OCI-LY1 (cell line): ENCODE data around the gene TMEM9.

Experiments used
- H2AFZ ChIP-seq: fragments of 200-600 bp; sonication (generic), shearing (Covaris generic); 2 replicates; pipeline ENCODE4 v1.6.0; 2014; ENCODE audit warnings: antibody characterized with exemption, mild to moderate bottlenecking, low read length
- H3F3A ChIP-seq: fragments of 200-600 bp; sonication (generic), shearing (Covaris generic); 2 replicates; pipeline ENCODE4 v1.6.0; 2014; ENCODE audit warnings: mild to moderate bottlenecking, antibody characterized with exemption, low read length, moderate library complexity; ENCODE audit not compliant: insufficient read depth
- H3K27ac ChIP-seq: fragments of 200-600 bp; sonication (generic); 2 replicates; pipeline ENCODE4 v1.5.1; 2014; ENCODE audit warnings: low read length, mixed run types, mild to moderate bottlenecking, low read depth; ENCODE audit not compliant: poor library complexity, severe bottlenecking
- H3K27me3 ChIP-seq: fragments of 200-600 bp; sonication (generic); 2 replicates; pipeline ENCODE4 v1.6.0; 2014; ENCODE audit warnings: antibody characterized with exemption, mild to moderate bottlenecking, low read length, moderate library complexity; ENCODE audit not compliant: insufficient read depth
- H3K36me3 ChIP-seq: fragments of 200-600 bp; sonication (generic); 2 replicates; pipeline ENCODE4 v1.6.1; 2014; ENCODE audit warnings: mild to moderate bottlenecking, antibody characterized with exemption, low read length, moderate library complexity, mixed read lengths; ENCODE audit not compliant: insufficient read depth
- H3K4me1 ChIP-seq: fragments of 200-600 bp; sonication (generic); 2 replicates; pipeline ENCODE4 v1.5.1; 2014; ENCODE audit warnings: mild to moderate bottlenecking, low read length, moderate library complexity; ENCODE audit not compliant: insufficient read depth, severe bottlenecking
- H3K4me2 ChIP-seq: fragments of 200-600 bp; sonication (generic), shearing (Covaris generic); 2 replicates; pipeline ENCODE4 v1.6.1; 2014; ENCODE audit warnings: low read length
- H3K4me3 ChIP-seq: fragments of 200-600 bp; sonication (generic); 2 replicates; pipeline ENCODE4 v1.5.1; 2014; ENCODE audit warnings: low read length, low read depth, mild to moderate bottlenecking, mixed read lengths; ENCODE audit not compliant: poor library complexity, severe bottlenecking
- H3K79me2 ChIP-seq: fragments of 200-600 bp; shearing (Covaris generic); 2 replicates; pipeline ENCODE4 v1.6.1; 2016; ENCODE audit warnings: mixed run types, low read length, mixed read lengths; ENCODE audit not compliant: insufficient read depth
- H3K9ac ChIP-seq: fragments of 200-600 bp; sonication (generic), shearing (Covaris generic); 2 replicates; pipeline ENCODE4 v1.6.1; 2014; ENCODE audit warnings: mild to moderate bottlenecking, low read length, mixed read lengths
- H3K9me2 ChIP-seq: fragments of 200-600 bp; sonication (generic), shearing (Covaris generic); 2 replicates; pipeline ENCODE4 v1.6.1; 2014; ENCODE audit warnings: low read depth, mild to moderate bottlenecking, low read length, mixed read lengths
- H3K9me3 ChIP-seq: fragments of 200-600 bp; shearing (Covaris generic); 2 replicates; pipeline ENCODE4 v1.6.1; 2014; ENCODE audit warnings: low read length, mixed read lengths
- H4K20me1 ChIP-seq: fragments of 200-600 bp; sonication (generic), shearing (Covaris generic); 2 replicates; pipeline ENCODE4 v1.6.0; 2016; ENCODE audit warnings: mild to moderate bottlenecking, low read length; ENCODE audit not compliant: insufficient read depth
- CTCF ChIP-seq: fragments of 200-600 bp; sonication (generic), shearing (Covaris generic); IDR thresholded peaks from 2 replicates; pipeline ENCODE4 v1.5.1; 2017; ENCODE audit warnings: mild to moderate bottlenecking, antibody characterized with exemption, low read length, moderate library complexity, mixed read lengths
- EZH2 ChIP-seq: fragments of 200-600 bp; sonication (generic), shearing (Covaris generic); IDR thresholded peaks from 2 replicates; pipeline ENCODE4 v1.8.0; 2017; ENCODE audit warnings: borderline replicate concordance, mixed run types, mild to moderate bottlenecking, antibody characterized with exemption, low read length, moderate library complexity, mixed read lengths

The TMEM9 gene

GRCh38 chr1:201137579-201138310 lies 16.5 kb downstream of the TMEM9 start:
- H3K27me3 ChIP-seq, result no peaks in the 10 kb centered on the region
- no peak overlapping the region for H3K9ac ChIP-seq
- H3K36me3 ChIP-seq, result peaks cover 12% of the 10 kb centered on the region
- TF ChIP-seq CTCF (no peak), EZH2 (no peak)
- H3K4me2 ChIP-seq, result no peak overlapping the region
- no peak overlapping the region for H3K4me3 ChIP-seq
- no peaks in the 10 kb centered on the region for H4K20me1 ChIP-seq
- no peaks in the 10 kb centered on the region for H3K4me1 ChIP-seq
- no peak overlapping the region for H2AFZ ChIP-seq
- H3K79me2 ChIP-seq, result no peaks in the 10 kb centered on the region
- no peaks in the 10 kb centered on the region for H3K9me3 ChIP-seq
- H3K9me2 ChIP-seq, result no peaks in the 10 kb centered on the region
- H3K27ac ChIP-seq, result no peak overlapping the region
- H3F3A ChIP-seq, result no peaks in the 10 kb centered on the region

GRCh38 chr1:201137024-201137392 lies 17.3 kb downstream of the TMEM9 start:
- Histone ChIP-seq H3K4me1 (no peaks in the 10 kb centered on the region), H3K4me2 (no peak overlapping the region), H3K36me3 (peaks cover 10% of the 10 kb centered on the region)

GRCh38 chr1:201136355-201137023 lies 17.8 kb downstream of the TMEM9 start:
- no peaks in the 10 kb centered on the region for H3K9me3 ChIP-seq
- no peak overlapping the region for H2AFZ ChIP-seq
- TF ChIP-seq EZH2, result no peak
- TF ChIP-seq CTCF, result no peak
- peaks cover 8% of the 10 kb centered on the region for H3K36me3 ChIP-seq
- H3K27me3 ChIP-seq, result no peaks in the 10 kb centered on the region
- no peak overlapping the region for H3K9ac ChIP-seq
- no peak overlapping the region for H3K27ac ChIP-seq
- no peak overlapping the region for H3K4me3 ChIP-seq
- no peaks in the 10 kb centered on the region for H3K9me2 ChIP-seq
- no peaks in the 10 kb centered on the region for H3K4me1 ChIP-seq
- no peaks in the 10 kb centered on the region for H3F3A ChIP-seq
- no peaks in the 10 kb centered on the region for H3K79me2 ChIP-seq
- no peak overlapping the region for H3K4me2 ChIP-seq
- no peaks in the 10 kb centered on the region for H4K20me1 ChIP-seq

More at GRCh38 chr1:201137024-201137392, 17.3 kb downstream of the TMEM9 start:
- H3K9ac ChIP-seq, result no peak overlapping the region
- no peak for TF ChIP-seq EZH2
- TF ChIP-seq CTCF, result no peak
- no peaks in the 10 kb centered on the region for H3K79me2 ChIP-seq
- no peaks in the 10 kb centered on the region for H3K27me3 ChIP-seq
- H3K4me3 ChIP-seq, result no peak overlapping the region
- no peaks in the 10 kb centered on the region for H3K9me2 ChIP-seq
- no peaks in the 10 kb centered on the region for H4K20me1 ChIP-seq
- H3K9me3 ChIP-seq, result no peaks in the 10 kb centered on the region
- no peak overlapping the region for H3K27ac ChIP-seq
- H3F3A ChIP-seq, result no peaks in the 10 kb centered on the region
- H2AFZ ChIP-seq, result no peak overlapping the region
